GM10847 (cell line): ENCODE measurements around the gene EXOC4.

Experiments used
- POLR2A ChIP-seq: IDR thresholded peaks from 2 replicates; pipeline ENCODE4 v1.6.1; 2011; ENCODE audit not compliant: insufficient read length; ENCODE audit errors: extremely low read depth

EXOC4 gene

GRCh38 chr7:134070673-134071072, 817.8 kb downstream of the EXOC4 start:
- TF ChIP-seq POLR2A, result no peak

DNA sequence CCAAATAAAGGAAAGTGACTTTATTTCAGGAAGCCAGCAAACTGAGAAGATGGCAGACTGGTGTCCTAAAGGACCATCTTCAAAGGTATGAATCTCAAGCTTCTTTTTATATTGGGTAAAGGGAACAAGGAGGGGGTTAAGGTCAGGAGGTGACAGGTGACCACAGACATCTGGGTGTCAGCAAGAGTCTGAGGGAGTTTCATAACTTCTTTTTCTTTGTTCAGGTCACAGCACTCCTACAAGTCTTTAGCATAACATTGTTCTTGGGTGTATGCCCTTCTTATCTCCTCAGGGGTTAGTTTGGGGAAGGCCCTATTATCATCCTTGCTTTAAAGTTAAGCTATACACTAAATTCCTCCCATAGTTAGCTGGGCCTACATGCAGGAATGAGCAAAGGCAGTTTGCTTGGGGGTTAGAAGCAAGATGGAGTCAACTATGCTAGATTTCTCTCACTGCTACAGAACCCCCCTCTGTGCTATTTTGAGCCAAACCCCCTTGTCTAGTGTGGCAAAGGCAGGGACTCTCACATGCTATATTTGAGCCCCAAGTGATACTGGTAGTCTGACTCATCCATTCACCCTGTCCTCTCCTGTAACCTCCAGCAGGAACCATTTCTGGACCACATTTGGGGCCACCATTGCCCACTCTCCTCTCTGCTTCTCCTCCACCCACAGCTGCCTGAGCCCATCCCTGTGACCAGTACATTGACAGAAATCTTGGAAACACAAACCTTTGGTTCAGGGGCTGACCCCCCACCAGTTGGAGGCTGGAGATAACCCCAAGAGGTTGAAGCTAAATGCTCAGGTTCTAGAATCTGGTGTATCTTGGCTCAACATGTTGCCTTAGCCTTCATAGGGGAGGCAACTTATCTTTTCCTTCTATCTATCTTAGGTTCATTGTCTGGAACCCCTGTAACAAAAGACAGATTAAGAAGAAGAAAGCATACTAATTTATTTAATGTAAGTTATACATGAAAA, 818.8 kb downstream of the EXOC4 start:
- TF ChIP-seq POLR2A, result no peak

DNA sequence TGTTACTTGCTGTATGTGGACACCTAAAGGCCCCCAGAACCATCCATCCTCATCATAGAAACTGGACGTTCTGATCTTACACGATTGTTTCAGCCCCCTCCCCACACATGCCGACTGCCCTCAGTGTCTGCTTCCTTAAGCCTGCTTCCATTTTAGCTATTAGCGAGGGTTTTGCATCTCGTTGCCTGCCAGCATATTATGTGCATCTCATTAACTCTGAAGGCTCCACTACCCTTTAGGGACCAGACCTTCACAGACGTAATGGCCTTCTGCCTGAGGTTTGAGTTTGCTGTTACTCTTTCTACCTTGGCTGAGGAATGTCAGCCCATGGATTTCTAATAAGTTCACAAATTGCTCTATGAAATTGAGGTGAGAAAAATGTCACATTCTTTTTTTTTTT, 820.4 kb downstream of the EXOC4 start:
- no peak for TF ChIP-seq POLR2A

GRCh38 chr7:134075799-134076198, 822.9 kb downstream of the EXOC4 start:
- no peak for TF ChIP-seq POLR2A

DNA sequence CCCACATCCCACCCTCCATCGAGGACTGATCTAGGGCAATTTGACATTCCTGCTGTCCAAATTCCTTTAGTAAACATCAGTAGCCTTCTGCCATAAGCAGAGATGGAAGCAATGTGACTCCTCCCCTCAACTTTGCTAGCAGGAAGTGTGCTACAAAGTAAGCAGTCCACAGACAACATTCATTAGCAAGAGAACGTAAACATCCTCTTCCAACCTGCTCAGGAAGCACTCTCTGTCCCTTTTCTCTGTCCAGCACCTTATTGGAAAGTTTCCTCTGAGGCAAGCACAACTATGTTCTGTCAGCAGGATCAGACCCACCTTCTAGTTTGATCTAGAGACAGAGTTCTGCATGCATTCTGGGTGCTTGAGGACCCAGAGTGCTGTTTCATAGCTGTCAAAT, 826.1 kb downstream of the EXOC4 start:
- no peak for TF ChIP-seq POLR2A

DNA sequence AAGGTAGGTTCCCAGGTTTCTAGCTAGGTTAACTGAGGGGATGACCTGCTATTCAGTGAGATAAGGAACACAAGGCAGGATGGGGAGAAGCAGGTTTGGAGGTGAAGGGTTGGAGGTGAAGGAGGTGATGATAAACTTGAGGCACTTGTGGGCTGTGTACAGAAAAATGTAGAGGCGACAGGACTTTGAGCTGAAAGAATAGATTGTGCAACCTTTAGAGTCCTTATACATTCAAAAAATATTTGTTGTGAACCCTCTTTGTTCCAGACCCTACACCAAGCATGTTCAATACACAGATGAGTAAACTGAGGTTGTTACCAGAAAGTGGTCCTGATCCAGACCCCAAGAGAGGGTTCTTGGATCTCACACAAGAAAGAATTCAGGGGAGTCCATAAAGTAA, 828.8 kb downstream of the EXOC4 start:
- no peak for TF ChIP-seq POLR2A

DNA sequence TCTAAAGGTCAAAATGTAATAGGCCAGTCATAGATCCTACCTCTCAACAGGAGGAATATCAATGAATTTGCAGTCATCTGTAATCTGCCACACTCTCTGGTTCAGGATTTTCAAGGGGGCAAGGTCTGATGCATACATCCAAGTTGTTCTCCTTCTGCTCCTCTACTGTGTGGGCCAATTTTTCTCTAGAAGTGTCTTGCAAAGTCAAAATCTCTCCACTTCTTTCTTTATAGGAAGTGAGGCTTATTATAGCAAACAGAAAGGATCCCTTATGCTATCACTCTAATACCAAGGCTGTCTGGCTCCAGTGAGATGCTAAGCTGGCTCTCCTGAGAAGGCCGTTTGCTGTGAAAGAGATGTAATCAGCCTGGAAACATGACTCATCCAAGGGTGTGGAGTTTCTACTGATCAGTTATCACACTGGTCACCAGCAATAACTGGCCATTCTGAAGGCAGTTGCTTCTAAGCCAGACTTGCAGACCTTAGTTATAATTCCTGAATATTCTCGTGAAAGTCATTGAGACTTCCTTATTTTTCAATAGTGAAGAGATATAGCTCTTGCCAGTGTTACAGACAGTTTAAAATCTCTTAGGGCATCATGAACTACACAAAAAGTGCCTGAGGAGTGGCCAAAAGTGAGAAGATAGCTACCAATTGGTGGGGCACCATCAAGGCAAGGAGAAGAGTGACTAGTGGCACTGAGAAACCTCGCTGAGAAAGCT, 831.0 kb downstream of the EXOC4 start:
- TF ChIP-seq POLR2A, result no peak

GRCh38 chr7:134084488-134085144, 831.7 kb downstream of the EXOC4 start:
- TF ChIP-seq POLR2A, result no peak

- TF ChIP-seq POLR2A, result no peak
These were observed 832.4 kb downstream of the EXOC4 start for GRCh38 chr7:134085311-134085710.

GRCh38 chr7:134086998-134087735, 834.3 kb downstream of the EXOC4 start:
- no peak for TF ChIP-seq POLR2A

- TF ChIP-seq POLR2A, result no peak
These were observed 835.3 kb downstream of the EXOC4 start for GRCh38 chr7:134088199-134088598.

DNA sequence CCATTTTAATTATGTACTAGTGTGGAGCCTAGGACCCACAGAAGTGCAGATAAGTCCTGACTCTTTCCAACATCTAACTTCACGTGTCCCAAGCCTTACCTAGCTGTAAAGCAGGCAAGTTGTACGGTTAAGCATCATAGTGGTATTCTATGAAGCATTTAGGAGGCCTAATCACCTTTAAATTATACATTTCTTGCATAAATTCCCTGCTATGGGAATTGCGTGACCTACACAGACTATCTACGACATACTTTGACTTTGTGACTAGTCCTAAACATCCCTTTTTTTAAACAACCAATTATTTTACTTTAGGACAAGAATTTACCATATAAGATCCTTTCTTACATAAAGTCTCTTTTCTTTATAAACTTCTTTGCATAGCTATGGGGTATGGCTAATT, 836.6 kb downstream of the EXOC4 start:
- no peak for TF ChIP-seq POLR2A

DNA sequence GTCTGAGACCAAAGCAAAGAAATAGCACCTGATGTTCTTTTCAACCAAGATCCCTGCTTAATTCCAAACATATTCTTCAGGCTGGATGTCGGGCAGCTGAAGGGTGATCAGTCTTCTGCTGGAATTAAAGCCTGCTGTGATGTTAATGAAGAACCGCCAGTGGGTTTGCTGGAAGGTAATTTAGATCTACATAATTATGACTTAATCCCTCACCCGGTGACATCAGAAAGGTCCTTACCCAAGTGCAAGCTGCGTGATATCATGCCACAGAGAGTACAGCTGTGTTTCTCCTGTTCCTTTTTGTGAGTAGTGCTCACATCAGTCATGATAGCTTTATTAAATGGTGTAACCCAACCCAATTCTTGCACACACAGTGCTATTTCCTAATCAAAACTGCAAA, 845.2 kb downstream of the EXOC4 start:
- no peak for TF ChIP-seq POLR2A

- no peak for TF ChIP-seq POLR2A
These were observed 848.8 kb downstream of the EXOC4 start for GRCh38 chr7:134101716-134102115.

- TF ChIP-seq POLR2A, result no peak
These were observed 851.3 kb downstream of the EXOC4 start for GRCh38 chr7:134104166-134104565.
